Skeletal muscle satellite cell (primary cell): Measurements from ENCODE around the gene SRPX2.
A peak's percentile ranks its signal among the peaks of the same experiment; 100 is the strongest.

ENCODE experiments used
- H3K27me3 ChIP-seq: 2 replicates; pipeline ENCODE4 v1.7.0; 2013; ENCODE audit warnings: low read length; ENCODE audit not compliant: control insufficient read depth, insufficient read depth
- H3K36me3 ChIP-seq: 2 replicates; pipeline ENCODE4 v1.7.0; 2013; ENCODE audit warnings: mild to moderate bottlenecking, control low read depth, low read length; ENCODE audit not compliant: insufficient read depth
- H3K4me1 ChIP-seq: 2 replicates; pipeline ENCODE4 v1.7.0; 2013; ENCODE audit warnings: low read length; ENCODE audit not compliant: control insufficient read depth, insufficient read depth
- H3K4me2 ChIP-seq: 2 replicates; pipeline ENCODE4 v1.7.0; 2013; ENCODE audit warnings: mild to moderate bottlenecking, low read length
- H3K4me3 ChIP-seq: 2 replicates; pipeline ENCODE4 v1.7.0; 2013; ENCODE audit warnings: low read length
- H3K9ac ChIP-seq: 2 replicates; pipeline ENCODE4 v1.7.0; 2013; ENCODE audit warnings: mild to moderate bottlenecking, low read depth, low read length, moderate library complexity
- H3K9me3 ChIP-seq: replicated peaks from 2 replicates; pipeline ENCODE4 v1.7.0; 2013; ENCODE audit warnings: mild to moderate bottlenecking, control low read depth, low read length

SRPX2 gene

DNA sequence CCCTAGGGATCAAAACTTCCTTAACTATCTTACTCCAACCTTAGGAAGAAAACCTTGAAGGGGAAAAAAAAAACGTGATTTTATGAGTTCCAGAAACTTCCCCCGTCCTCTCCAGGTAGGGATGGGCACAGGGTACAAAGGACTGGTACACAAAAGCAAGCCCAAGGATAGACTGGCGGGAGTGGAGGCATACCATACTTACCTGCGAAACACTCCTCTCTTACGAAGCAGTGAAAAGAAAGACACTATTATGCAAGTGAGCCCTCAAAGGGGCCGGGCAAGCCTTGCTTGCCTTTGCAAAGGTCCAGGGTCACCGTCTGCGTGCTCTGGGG is 8.0 kb upstream of the SRPX2 start:
- Histone ChIP-seq H3K9ac (peak overlapping the region; percentile 80), H3K4me1 (peaks cover 13% of the 10 kb centered on the region), H3K9me3 (no peaks in the 10 kb centered on the region), H3K4me2 (peak overlapping the region; percentile 77), H3K27me3 (no peaks in the 10 kb centered on the region), H3K36me3 (no peaks in the 10 kb centered on the region), H3K4me3 (peak overlapping the region; percentile 74)

DNA sequence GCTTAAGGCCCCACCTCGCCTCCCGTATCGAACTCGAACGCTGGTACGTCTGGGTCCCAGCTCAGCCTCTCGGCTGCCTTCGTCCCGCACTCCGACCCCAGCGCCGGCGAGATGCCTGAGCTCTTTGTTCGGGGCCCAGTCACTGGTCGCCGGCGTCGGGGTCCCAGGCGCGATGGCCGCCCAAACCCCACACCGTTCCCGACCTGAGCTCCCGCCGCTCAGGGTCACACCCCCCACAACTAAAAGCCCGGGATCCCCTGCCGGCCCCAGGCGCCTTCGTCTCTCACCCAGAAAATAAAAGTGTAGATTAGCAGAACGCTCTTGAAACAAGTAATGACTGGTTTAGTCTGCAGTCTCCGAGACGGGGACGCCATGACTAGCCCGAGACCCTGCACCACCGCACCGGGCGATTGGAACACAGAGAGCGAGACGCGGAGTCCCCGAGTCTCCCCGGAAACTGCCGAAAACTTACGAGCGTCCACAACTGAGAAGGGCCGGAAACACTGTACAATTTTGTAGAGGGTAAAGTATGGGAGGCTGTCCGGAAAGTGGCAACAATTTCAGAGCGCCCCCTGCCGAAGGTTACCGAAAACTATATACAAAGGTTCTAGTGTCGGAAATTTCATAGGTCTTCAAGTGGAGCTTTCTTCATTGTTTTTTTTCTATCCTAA is 7.5 kb upstream of the SRPX2 start, which contains the start of gene TSPAN6:
Gene TSPAN6, minus strand, starts transcription at position 486 of the 671 bp plus-strand sequence. Its CDS starts 112 bp downstream, at position 374.
- no peaks in the 10 kb centered on the region for H3K9me3 ChIP-seq
- no peaks in the 10 kb centered on the region for H3K36me3 ChIP-seq
- peak within 1 kb of the TSS; percentile 77 for H3K4me2 ChIP-seq
- peak within 1 kb of the TSS; percentile 74 for H3K4me3 ChIP-seq
- peaks cover 13% of the 10 kb centered on the region for H3K4me1 ChIP-seq
- H3K27me3 ChIP-seq, result no peaks in the 10 kb centered on the region
- H3K9ac ChIP-seq, result peak within 1 kb of the TSS; percentile 80

DNA sequence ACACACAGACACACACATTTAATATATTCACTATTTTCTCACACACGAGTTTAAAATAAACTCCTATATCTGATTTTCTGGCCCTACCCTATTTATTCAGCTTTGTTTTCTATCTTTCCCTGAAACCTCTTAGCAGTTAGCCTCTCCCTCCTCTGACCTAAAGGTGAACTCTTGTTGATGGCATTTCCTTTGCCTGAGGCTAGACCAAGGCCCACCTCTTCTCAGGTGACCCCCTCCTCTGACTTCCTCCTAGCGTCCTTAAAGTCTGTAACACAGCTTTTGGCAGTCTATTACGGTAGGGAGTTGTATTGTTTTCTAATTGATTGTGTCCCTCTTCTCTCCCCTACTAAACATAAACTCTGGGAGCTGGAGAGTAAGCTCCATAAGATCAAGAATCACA is 1.7 kb upstream of the SRPX2 start:
- H3K4me1 ChIP-seq, result peaks cover 24% of the 10 kb centered on the region
- no peak overlapping the region for H3K4me2 ChIP-seq
- no peak overlapping the region for H3K4me3 ChIP-seq
- no peaks in the 10 kb centered on the region for H3K9me3 ChIP-seq
- no peak overlapping the region for H3K9ac ChIP-seq
- H3K27me3 ChIP-seq, result no peaks in the 10 kb centered on the region
- H3K36me3 ChIP-seq, result no peaks in the 10 kb centered on the region

DNA sequence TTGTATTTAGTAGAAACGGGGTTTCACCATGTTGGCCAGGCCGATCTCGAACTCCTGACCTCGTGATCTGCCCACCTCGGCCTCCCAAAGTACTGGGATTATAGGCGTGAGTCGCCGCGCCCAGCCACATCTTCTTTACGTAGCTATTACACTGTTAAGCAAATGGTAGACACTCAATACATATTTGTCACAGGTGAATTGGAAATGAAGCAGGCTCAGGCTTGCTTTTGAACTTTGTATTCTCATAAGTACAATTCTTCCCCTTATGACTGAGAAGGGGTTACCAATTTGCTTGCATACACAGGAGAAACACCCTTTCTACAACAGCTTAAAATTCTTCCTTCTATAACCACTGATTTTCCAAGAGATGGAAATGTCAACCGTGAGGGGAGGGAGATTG is 787 bp upstream of the SRPX2 start:
- Histone ChIP-seq H3K36me3 (no peaks in the 10 kb centered on the region), H3K9ac (peak overlapping the region; percentile 55), H3K4me3 (no peak overlapping the region)

DNA sequence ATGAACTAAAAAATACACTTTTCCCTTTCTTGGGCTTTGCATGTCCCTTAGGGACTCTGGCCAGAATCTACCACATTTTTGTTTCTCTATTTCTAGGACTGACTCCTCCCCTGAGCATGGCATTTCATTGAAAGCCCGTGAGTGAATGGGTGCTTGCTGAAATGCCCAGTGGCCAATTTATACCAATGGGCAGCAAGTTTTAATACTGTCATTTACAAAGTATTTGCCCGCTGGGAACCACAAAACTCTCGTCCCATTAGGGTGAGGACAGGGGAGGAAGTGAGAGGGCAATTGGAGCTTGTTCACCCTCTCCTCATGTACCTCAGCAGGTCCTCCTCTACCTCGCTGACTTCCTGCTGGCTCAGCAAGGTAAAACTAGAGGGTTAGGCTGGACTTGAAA is 1.1 kb downstream of the SRPX2 start:
- Histone ChIP-seq H3K4me2 (peak overlapping the region; percentile 78), H3K27me3 (no peaks in the 10 kb centered on the region), H3K36me3 (no peaks in the 10 kb centered on the region), H3K4me3 (peak overlapping the region; percentile 70), H3K9ac (peak overlapping the region; percentile 81), H3K9me3 (no peaks in the 10 kb centered on the region), H3K4me1 (peaks cover 50% of the 10 kb centered on the region)

More for the DNA sequence above, 787 bp upstream of the SRPX2 start:
- Histone ChIP-seq H3K4me1 (peaks cover 33% of the 10 kb centered on the region), H3K9me3 (no peaks in the 10 kb centered on the region), H3K27me3 (no peaks in the 10 kb centered on the region), H3K4me2 (peak overlapping the region; percentile 53)

DNA sequence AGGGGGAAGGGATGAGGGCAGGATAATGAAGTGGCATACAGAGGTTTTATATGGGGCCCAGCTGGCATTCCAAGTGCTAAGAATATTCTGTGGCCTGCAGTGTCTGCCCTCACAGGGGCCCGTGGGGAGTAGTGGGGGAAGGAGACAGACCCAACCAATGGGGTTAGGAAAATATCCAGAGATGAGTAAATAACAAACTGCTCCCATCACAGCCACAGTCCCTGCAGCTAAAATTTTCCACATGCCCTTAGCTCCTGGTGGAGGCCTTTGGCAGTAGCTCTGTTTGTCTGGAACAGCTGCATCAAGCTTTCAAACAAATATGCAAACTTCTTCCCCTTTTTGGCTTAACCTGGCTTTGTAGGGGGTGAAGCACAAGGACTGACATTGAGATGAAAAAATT is 3.1 kb downstream of the SRPX2 start:
- Histone ChIP-seq H3K9ac (peak overlapping the region; percentile 42), H3K36me3 (no peaks in the 10 kb centered on the region), H3K4me2 (peak overlapping the region; percentile 44), H3K4me1 (peaks cover 57% of the 10 kb centered on the region), H3K27me3 (no peaks in the 10 kb centered on the region), H3K4me3 (no peak overlapping the region), H3K9me3 (no peaks in the 10 kb centered on the region)

DNA sequence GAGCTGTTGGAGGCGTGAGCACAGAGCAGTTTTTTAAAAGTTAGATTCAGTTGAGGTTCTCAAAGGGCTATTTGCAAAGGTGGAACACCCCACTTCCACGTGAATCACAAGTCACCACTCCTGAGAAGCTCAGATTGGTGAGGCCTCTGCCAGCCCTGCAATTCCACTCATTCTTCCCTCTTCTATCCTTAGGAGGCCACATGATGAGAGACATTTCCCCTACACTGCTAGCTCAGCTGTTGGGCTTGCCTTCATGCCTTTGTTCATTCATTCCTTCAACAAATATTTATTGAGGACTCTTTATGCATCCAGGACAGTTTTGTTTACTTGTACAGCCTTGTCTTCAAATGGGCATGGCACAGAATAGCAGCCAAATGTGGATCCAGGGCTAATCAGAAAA is 3.7 kb downstream of the SRPX2 start:
- H3K36me3 ChIP-seq, result no peaks in the 10 kb centered on the region
- peak overlapping the region; percentile 77 for H3K9ac ChIP-seq
- peaks cover 57% of the 10 kb centered on the region for H3K4me1 ChIP-seq
- H3K4me2 ChIP-seq, result peak overlapping the region; percentile 44
- H3K4me3 ChIP-seq, result no peak overlapping the region
- no peaks in the 10 kb centered on the region for H3K9me3 ChIP-seq
- H3K27me3 ChIP-seq, result no peaks in the 10 kb centered on the region

DNA sequence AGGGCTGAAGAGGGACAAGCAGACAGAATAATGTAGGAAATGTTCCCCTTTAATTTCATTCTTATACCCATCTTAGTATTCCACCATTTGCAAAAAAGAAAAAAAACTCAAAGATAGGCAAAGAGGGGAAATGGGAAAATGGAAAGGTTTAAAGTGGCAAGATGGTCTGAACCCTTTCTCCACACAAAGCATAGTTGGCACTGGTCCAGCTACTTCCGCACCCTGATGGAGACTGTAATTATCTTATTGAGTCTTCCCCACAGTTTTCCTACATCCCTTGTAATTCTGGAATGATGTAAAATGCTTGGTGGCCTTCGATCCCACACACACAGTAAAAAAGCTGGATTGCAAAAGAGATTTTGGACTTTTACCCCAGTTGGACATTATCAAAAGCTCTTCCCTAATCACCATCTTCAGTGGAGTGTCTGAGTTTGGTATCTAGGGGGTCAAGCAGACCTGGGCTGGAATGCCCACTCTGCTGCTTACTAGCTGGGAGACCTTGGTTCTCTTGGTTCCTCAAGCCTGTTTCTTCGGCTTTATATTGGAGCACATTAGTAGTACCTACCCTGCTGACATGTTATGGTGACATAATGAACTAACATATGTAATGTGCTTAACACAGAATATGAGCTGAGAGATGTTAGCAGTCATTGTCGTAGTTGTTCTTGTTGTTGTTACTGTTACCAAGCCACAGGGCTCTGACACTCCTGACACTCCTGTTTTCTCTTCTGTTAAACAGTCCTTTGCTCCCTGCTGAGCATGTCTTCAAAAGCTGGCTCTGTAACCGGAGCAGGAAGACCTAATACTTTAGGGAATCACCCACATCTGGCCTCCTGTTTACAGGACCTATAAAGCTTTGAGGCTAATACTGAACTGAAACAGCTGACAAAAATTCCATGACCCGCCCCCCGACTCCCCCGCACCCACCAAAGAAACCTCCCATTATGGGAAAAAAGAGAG is 4.7 kb downstream of the SRPX2 start:
- Histone ChIP-seq H3K36me3 (no peaks in the 10 kb centered on the region), H3K9ac (peak overlapping the region; percentile 77), H3K9me3 (no peaks in the 10 kb centered on the region), H3K27me3 (no peaks in the 10 kb centered on the region), H3K4me1 (peaks cover 50% of the 10 kb centered on the region), H3K4me2 (peak overlapping the region; percentile 44), H3K4me3 (peak overlapping the region; percentile 22)

DNA sequence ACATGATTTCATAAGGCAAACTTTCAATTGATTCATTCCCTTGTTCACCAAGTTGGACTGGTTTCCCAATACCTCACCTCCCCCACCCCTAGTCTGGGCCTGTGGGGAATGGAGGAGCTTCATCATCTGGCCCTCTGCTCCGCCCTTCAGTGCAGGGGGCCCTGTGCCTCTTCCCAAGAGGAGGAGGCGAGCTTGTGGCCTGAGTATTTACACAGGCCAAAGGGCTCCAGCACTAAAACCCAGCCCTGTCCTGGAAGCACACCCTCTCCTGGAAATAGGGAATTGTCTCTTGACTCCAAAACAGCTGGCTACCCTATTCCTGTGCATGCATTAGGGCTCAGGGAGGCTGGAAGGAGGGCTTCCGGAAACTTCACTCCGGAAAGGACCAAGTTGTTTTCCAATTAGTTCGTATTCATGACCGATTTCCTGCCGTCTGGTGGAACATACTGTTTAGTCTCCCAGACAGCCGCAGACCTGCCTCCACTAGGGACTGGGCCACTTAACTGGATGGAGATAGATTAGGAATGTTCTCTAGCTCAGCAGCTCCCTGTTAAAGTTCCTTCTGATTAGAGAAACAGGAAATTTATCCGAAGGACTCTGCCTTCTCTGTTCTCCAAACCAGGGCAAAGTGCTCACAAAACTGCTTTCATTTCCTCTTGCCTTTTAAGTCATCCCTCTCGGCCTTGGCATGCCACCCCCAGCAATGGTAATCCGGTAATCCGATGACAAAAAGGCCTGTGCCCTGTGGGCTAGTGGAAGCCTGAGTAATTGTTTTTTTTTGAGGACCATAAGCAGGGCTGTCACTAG is 5.8 kb downstream of the SRPX2 start:
- no peaks in the 10 kb centered on the region for H3K27me3 ChIP-seq
- H3K4me3 ChIP-seq, result peak overlapping the region; percentile 32
- peak overlapping the region; percentile 77 for H3K9ac ChIP-seq
- peaks cover 49% of the 10 kb centered on the region for H3K4me1 ChIP-seq
- peak overlapping the region; percentile 44 for H3K4me2 ChIP-seq
- no peaks in the 10 kb centered on the region for H3K9me3 ChIP-seq
- no peaks in the 10 kb centered on the region for H3K36me3 ChIP-seq

DNA sequence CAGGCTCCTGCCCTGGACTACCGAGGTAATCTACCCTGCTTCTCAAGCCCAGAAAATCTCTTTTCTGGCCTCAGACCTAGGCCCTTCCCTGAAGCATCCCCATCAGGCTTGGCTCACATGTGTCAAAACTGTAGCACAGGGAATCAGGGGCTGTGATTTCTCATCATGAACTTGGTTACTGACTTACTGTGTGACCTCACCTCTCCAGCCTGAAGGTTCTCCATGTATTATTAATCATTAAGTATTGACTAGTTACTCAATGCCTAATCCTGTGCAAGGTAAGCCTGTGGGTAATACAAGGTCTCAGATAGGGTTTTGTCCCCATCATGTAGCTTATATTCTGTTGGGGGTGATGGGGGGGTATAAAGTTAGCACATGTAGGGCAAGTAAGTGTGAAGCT is 6.8 kb downstream of the SRPX2 start:
- H3K4me1 ChIP-seq, result peaks cover 47% of the 10 kb centered on the region
- no peak overlapping the region for H3K4me3 ChIP-seq
- no peak overlapping the region for H3K4me2 ChIP-seq
- H3K27me3 ChIP-seq, result no peaks in the 10 kb centered on the region
- no peaks in the 10 kb centered on the region for H3K36me3 ChIP-seq
- H3K9me3 ChIP-seq, result no peaks in the 10 kb centered on the region
- no peak overlapping the region for H3K9ac ChIP-seq

DNA sequence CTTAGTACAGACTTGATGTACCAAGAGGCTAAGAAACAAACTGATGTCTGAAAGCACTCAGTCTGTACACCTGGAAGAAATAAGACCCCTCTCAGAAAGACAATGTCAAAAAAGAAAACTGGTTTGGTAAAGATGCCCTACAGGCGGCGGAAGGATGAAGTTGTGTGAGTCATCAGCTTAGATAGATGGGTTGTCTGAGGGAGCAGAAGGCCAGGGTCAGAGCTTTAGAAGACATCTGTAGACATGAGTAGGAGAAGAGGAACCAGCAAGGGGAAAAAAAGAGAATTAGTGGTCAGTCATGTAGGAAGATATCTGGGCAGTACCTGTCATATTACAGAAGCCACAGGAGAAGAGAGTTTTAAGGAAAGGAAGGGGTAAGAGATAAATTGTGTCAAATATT is 8.3 kb downstream of the SRPX2 start:
- no peaks in the 10 kb centered on the region for H3K9me3 ChIP-seq
- H3K9ac ChIP-seq, result no peak overlapping the region
- H3K4me3 ChIP-seq, result no peak overlapping the region
- H3K4me2 ChIP-seq, result no peak overlapping the region
- H3K36me3 ChIP-seq, result no peaks in the 10 kb centered on the region
- H3K27me3 ChIP-seq, result no peaks in the 10 kb centered on the region
- H3K4me1 ChIP-seq, result peaks cover 33% of the 10 kb centered on the region
